ENCODE data around the gene ZNF181. TPM values are rescaled to one million over a fixed set of nuclear protein-coding genes. Genes with fewer than 3 reads are reported as not detected.
A peak's percentile ranks its signal among the peaks of the same experiment; 100 is the strongest.
"Not testable (repeated sequence)": the region's sequence is repeated elsewhere in the genome, so short reads cannot be mapped to it uniquely, and the experiment has no call there.

Gene ZNF181
- total RNA-seq (10 to 100 TPM in 1 of 2 donors, 1 to 10 TPM in 1; 8.5 to 17.7 TPM), polyA plus RNA-seq (1 to 10 TPM; 5.6 to 5.8 TPM)
- long read RNA-seq, donor 1, full-length matches to known transcripts = 3 of 3 reads
- long read RNA-seq, donor 1, partial matches to known transcripts = 0 of 3 reads
- long read RNA-seq, donor 1, other reads (novel, unspliced or antisense) = 0 of 3 reads
- long read RNA-seq, donor 2 = 0 reads
- long read RNA-seq, donor 3, partial matches to known transcripts = 0 of 1 reads
- long read RNA-seq, donor 3, other reads (novel, unspliced or antisense) = 0 of 1 reads
- long read RNA-seq, donor 4, partial matches to known transcripts = 0 of 2 reads
- long read RNA-seq, donor 4, other reads (novel, unspliced or antisense) = 0 of 2 reads
- long read RNA-seq, donor 5, full-length matches to known transcripts = 3 of 3 reads
- long read RNA-seq, donor 5, partial matches to known transcripts = 0 of 3 reads
- long read RNA-seq, donor 5, other reads (novel, unspliced or antisense) = 0 of 3 reads

- peak; percentile 93 for ATAC-seq (ENCODE audit: insufficient read depth, low FRiP score)
- H3K9me3 ChIP-seq (ENCODE audit: control insufficient read depth in 4 of 4, insufficient read depth in 3 of 4, low read length in 3 of 4) = peaks cover 0 to 13% (median 6%) of the 10 kb centered on the region in 4 donors
- peaks cover 3 to 15% (median 9%) of the 10 kb centered on the region in 5 donors for H3K4me1 ChIP-seq (ENCODE audit: control insufficient read depth in 5 of 5, insufficient read depth in 5 of 5, low read length in 5 of 5)
- peak within 1 kb of the TSS; percentile 91 for H3K4me3 ChIP-seq
- H3K27me3 ChIP-seq (ENCODE audit: control insufficient read depth in 3 of 3, insufficient read depth in 3 of 3, low read length in 2 of 3) = no peaks in the 10 kb centered on the region
- WGBS, 2 donors = 0% methylated on average over 62 to 67 of the region's 67 CpGs
- H3K27ac ChIP-seq (ENCODE audit: low read depth in 1 of 2, low read length in 1 of 2) = peak within 1 kb of the TSS; percentile 99 to 100
- TF ChIP-seq, protein P1, sequence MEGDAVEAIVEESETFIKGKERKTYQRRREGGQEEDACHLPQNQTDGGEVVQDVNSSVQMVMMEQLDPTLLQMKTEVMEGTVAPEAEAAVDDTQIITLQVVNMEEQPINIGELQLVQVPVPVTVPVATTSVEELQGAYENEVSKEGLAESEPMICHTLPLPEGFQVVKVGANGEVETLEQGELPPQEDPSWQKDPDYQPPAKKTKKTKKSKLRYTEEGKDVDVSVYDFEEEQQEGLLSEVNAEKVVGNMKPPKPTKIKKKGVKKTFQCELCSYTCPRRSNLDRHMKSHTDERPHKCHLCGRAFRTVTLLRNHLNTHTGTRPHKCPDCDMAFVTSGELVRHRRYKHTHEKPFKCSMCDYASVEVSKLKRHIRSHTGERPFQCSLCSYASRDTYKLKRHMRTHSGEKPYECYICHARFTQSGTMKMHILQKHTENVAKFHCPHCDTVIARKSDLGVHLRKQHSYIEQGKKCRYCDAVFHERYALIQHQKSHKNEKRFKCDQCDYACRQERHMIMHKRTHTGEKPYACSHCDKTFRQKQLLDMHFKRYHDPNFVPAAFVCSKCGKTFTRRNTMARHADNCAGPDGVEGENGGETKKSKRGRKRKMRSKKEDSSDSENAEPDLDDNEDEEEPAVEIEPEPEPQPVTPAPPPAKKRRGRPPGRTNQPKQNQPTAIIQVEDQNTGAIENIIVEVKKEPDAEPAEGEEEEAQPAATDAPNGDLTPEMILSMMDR (IDR thresholded peaks at IDR 0.05; ENCODE audit: control extremely low read depth, extremely low read depth) = no peak
- peak within 1 kb of the TSS; percentile 66 to 98 for H3K9ac ChIP-seq (ENCODE audit: insufficient read depth in 1 of 2, low read length in 2 of 2)
- H3K36me3 ChIP-seq (ENCODE audit: control insufficient read depth in 4 of 4, insufficient read depth in 4 of 4, low read length in 4 of 4) = peaks cover 6 to 27% (median 16%) of the 10 kb centered on the region in 4 donors
- peak; percentile 90 to 96 (median 95) for DNase-seq
These were observed at the start of gene ZNF181 for GRCh38 chr19:34733746-34734536. Gene ZNF181, plus strand, starts transcription at chr19:34734243. Its CDS starts 795 bp downstream, at chr19:34735038.

DNA sequence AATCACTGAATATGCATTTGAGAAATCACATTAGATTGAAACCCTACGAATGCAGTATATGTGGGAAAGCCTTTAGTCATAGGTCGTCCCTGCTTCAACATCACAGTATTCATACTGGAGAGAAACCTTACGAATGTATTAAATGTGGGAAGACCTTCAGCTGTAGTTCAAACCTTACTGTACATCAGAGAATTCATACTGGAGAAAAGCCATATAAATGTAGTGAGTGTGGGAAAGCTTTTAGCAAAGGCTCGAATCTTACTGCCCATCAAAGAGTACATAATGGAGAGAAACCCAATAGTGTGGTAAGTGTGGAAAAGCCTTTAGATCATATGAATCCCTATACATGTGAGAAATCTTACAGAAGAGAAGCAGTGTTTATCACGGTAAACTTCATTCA, 48.8 kb upstream of the ZNF181 start:
- H3K27me3 ChIP-seq (ENCODE audit: control insufficient read depth in 3 of 3, insufficient read depth in 3 of 3, low read length in 2 of 3); H3K4me1 ChIP-seq (ENCODE audit: control insufficient read depth in 5 of 5, insufficient read depth in 5 of 5, low read length in 5 of 5); DNase-seq; H3K4me3 ChIP-seq; H3K27ac ChIP-seq (ENCODE audit: low read depth in 1 of 2, low read length in 1 of 2); ATAC-seq (ENCODE audit: insufficient read depth, low FRiP score); H3K9ac ChIP-seq (ENCODE audit: insufficient read depth in 1 of 2, low read length in 2 of 2): not testable (repeated sequence)
- Histone ChIP-seq H3K36me3 (ENCODE audit: control insufficient read depth in 4 of 4, insufficient read depth in 4 of 4, low read length in 4 of 4) (peaks cover 10 to 52% (median 27%) of the 10 kb centered on the region in 4 donors), H3K9me3 (ENCODE audit: control insufficient read depth in 4 of 4, insufficient read depth in 3 of 4, low read length in 3 of 4) (peaks cover 10 to 23% (median 15%) of the 10 kb centered on the region in 4 donors)
- whole genome bisulfite sequencing, 2 donors = 86 to 99% methylated on average over 5 of the region's 5 CpGs

DNA sequence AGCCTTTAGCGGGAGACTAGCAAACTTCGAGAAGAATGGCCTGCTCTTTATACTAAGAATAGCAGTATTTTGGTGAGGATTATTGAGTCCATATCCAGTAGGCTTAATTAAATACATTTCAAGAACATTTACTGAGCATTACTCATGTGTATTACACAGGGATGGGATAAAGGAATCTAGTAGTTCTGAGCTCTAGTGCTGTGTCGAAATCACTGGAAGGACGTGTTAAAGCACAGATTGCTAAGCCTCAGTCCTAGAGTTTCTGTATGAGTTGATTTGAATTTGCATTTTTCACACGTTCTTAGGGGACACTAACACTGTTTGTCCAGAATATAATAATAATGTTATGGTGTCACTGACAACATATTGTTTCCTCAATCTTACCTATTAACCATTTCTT, 47.6 kb upstream of the ZNF181 start:
- Histone ChIP-seq H3K27ac (ENCODE audit: low read depth in 1 of 2, low read length in 1 of 2) (no peak overlapping the region), H3K9me3 (ENCODE audit: control insufficient read depth in 4 of 4, insufficient read depth in 3 of 4, low read length in 3 of 4) (peaks cover 8 to 25% (median 14%) of the 10 kb centered on the region in 4 donors), H3K4me1 (ENCODE audit: control insufficient read depth in 5 of 5, insufficient read depth in 5 of 5, low read length in 5 of 5) (no peaks in the 10 kb centered on the region), H3K9ac (ENCODE audit: insufficient read depth in 1 of 2, low read length in 2 of 2) (no peak overlapping the region), H3K27me3 (ENCODE audit: control insufficient read depth in 3 of 3, insufficient read depth in 3 of 3, low read length in 2 of 3) (no peaks in the 10 kb centered on the region), H3K36me3 (ENCODE audit: control insufficient read depth in 4 of 4, insufficient read depth in 4 of 4, low read length in 4 of 4) (peaks cover 8 to 41% (median 21%) of the 10 kb centered on the region in 4 donors), H3K4me3 (no peak overlapping the region)
- TF ChIP-seq, protein P1 (IDR thresholded peaks at IDR 0.05; ENCODE audit: control extremely low read depth, extremely low read depth) = no peak
- no peak for DNase-seq
- ATAC-seq (ENCODE audit: insufficient read depth, low FRiP score) = no peak
- WGBS, 2 donors = 85 to 88% methylated on average over 5 of the region's 5 CpGs

GRCh38 chr19:34687348-34687747, 46.7 kb upstream of the ZNF181 start:
- Histone ChIP-seq H3K36me3 (ENCODE audit: control insufficient read depth in 4 of 4, insufficient read depth in 4 of 4, low read length in 4 of 4) (peaks cover 4 to 32% (median 18%) of the 10 kb centered on the region in 4 donors), H3K4me1 (ENCODE audit: control insufficient read depth in 5 of 5, insufficient read depth in 5 of 5, low read length in 5 of 5) (no peaks in the 10 kb centered on the region), H3K27ac (ENCODE audit: low read depth in 1 of 2, low read length in 1 of 2) (no peak overlapping the region), H3K27me3 (ENCODE audit: control insufficient read depth in 3 of 3, insufficient read depth in 3 of 3, low read length in 2 of 3) (no peaks in the 10 kb centered on the region), H3K4me3 (no peak overlapping the region), H3K9me3 (ENCODE audit: control insufficient read depth in 4 of 4, insufficient read depth in 3 of 4, low read length in 3 of 4) (peaks cover 4 to 25% (median 13%) of the 10 kb centered on the region in 4 donors), H3K9ac (ENCODE audit: insufficient read depth in 1 of 2, low read length in 2 of 2) (no peak overlapping the region)
- WGBS, 2 donors = 71 to 92% methylated on average over 2 of the region's 2 CpGs
- DNase-seq = no peak
- TF ChIP-seq, protein P1 (IDR thresholded peaks at IDR 0.05; ENCODE audit: control extremely low read depth, extremely low read depth) = no peak
- ATAC-seq (ENCODE audit: insufficient read depth, low FRiP score) = no peak
